ENCODE data around the gene ZCRB1. TPM values are rescaled to one million over a fixed set of nuclear protein-coding genes. Genes with fewer than 3 reads are reported as not detected.

The ZCRB1 gene
- total RNA-seq, 1 donor = 40.1 TPM

- TF ChIP-seq, protein P1, sequence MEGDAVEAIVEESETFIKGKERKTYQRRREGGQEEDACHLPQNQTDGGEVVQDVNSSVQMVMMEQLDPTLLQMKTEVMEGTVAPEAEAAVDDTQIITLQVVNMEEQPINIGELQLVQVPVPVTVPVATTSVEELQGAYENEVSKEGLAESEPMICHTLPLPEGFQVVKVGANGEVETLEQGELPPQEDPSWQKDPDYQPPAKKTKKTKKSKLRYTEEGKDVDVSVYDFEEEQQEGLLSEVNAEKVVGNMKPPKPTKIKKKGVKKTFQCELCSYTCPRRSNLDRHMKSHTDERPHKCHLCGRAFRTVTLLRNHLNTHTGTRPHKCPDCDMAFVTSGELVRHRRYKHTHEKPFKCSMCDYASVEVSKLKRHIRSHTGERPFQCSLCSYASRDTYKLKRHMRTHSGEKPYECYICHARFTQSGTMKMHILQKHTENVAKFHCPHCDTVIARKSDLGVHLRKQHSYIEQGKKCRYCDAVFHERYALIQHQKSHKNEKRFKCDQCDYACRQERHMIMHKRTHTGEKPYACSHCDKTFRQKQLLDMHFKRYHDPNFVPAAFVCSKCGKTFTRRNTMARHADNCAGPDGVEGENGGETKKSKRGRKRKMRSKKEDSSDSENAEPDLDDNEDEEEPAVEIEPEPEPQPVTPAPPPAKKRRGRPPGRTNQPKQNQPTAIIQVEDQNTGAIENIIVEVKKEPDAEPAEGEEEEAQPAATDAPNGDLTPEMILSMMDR (IDR thresholded peaks at IDR 0.05; ENCODE audit: insufficient read depth, low read length) = no peak
- no peak for DNase-seq (ENCODE audit: low read depth)
- no peak overlapping the region for H3K4me3 ChIP-seq (ENCODE audit: low read depth, low read length)
Observed at GRCh38 chr12:42308390-42308789, 17.5 kb downstream of the ZCRB1 start.

GRCh38 chr12:42306297-42306696, 19.6 kb downstream of the ZCRB1 start:
- H3K4me3 ChIP-seq (ENCODE audit: low read depth, low read length) = no peak overlapping the region
- TF ChIP-seq, protein P1 (IDR thresholded peaks at IDR 0.05; ENCODE audit: insufficient read depth, low read length) = no peak
- no peak for DNase-seq (ENCODE audit: low read depth)

GRCh38 chr12:42299392-42300308, 26.2 kb downstream of the ZCRB1 start:
- TF ChIP-seq, protein P1 (IDR thresholded peaks at IDR 0.05; ENCODE audit: insufficient read depth, low read length) = no peak
- peak; percentile 24 for DNase-seq (ENCODE audit: low read depth)
- H3K4me3 ChIP-seq (ENCODE audit: low read depth, low read length) = no peak overlapping the region

DNA sequence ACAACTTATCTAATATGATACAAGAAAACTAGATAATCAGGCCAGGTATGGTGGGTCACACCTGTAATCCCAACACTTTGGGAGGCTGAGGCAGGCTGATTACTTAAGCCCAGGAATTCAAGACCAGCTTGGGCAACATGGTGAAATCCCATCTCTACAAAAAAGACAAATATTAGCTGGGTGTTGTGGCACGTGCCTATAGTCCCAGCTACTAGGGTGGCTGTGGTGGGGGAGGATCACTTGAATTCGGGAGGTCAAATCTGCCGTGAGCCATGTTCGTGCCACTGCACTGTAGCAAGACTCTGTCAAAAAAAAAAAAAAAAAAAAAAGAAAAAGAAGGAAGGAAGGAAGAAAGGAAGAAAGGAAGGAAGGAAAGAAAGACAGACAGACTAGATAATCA, 27.0 kb downstream of the ZCRB1 start:
- no peak for DNase-seq (ENCODE audit: low read depth)

GRCh38 chr12:42296503-42297109, 29.3 kb downstream of the ZCRB1 start:
- DNase-seq (ENCODE audit: low read depth) = peak; percentile 15
- TF ChIP-seq, protein P1 (IDR thresholded peaks at IDR 0.05; ENCODE audit: insufficient read depth, low read length) = peak; percentile 42
- H3K4me3 ChIP-seq (ENCODE audit: low read depth, low read length) = no peak overlapping the region

More for the DNA sequence above, 27.0 kb downstream of the ZCRB1 start:
- no peak overlapping the region for H3K4me3 ChIP-seq (ENCODE audit: low read depth, low read length)
- TF ChIP-seq, protein P1 (IDR thresholded peaks at IDR 0.05; ENCODE audit: insufficient read depth, low read length) = no peak

DNA sequence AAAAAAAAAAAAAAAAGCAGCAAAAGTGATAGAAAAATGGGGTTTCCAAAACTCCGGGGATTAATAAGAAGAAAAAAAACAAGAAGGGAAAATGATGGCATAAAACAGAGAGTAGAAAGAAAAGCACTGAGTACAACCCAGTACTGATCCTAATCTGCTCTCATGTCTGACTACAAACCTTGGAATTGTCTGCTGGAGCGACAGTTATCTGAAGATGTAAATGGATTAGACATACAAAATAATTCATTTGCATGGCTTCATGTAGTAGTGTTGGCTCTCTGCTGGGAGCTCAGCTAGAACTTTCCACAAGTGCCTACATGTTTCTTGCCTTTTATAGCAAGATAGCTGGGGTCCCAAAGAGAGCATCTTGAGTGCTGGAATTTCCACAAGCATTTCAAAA, 34.2 kb downstream of the ZCRB1 start:
- TF ChIP-seq, protein P1 (IDR thresholded peaks at IDR 0.05; ENCODE audit: insufficient read depth, low read length) = no peak
- H3K4me3 ChIP-seq (ENCODE audit: low read depth, low read length) = no peak overlapping the region
- no peak for DNase-seq (ENCODE audit: low read depth)
